PC-3 (cell line): ENCODE data around the gene EFEMP1. TPM values are rescaled to one million over a fixed set of nuclear protein-coding genes. Genes with fewer than 3 reads are reported as not detected.

ENCODE experiments used
- ATAC-seq: fragments of 200-7000 bp; cut with Tn5 transposase; 2 replicates; pipeline ENCODE4 v1.9.1; 2020; ENCODE audit warnings: mild to moderate bottlenecking, moderate library complexity
- BruUV-seq: library from RNA; stranded (reverse); fragments of 400-500 nt; replicated peaks from 2 replicates; lab custom pipeline; 2021; lab: Mats Ljungman, UMichigan
- CTCF ChIA-PET: fragments of 300-600 bp; sonication (Branson Sonifier 250); formaldehyde crosslinking; loops from one replicate; lab custom pipeline; 2022; ENCODE audit warnings: antibody characterized with exemption; lab: Charles Lee
- POLR2A ChIA-PET: fragments of 300-600 bp; sonication (Branson Sonifier 250); formaldehyde crosslinking; loops from one replicate; lab custom pipeline; 2022; ENCODE audit warnings: antibody characterized with exemption; ENCODE audit not compliant: unreplicated experiment; lab: Charles Lee
- DNase-seq: peaks from one replicate; pipeline ENCODE4 v3.0.0-alpha.2; 2015
- H2AFZ ChIP-seq: fragments of 300-600 bp; sonication (generic); 2 replicates; pipeline ENCODE4 v1.6.0; 2016; ENCODE audit warnings: antibody characterized with exemption, low read length
- H3F3A ChIP-seq: fragments of 300-600 bp; sonication (generic); one replicate; pipeline ENCODE4 v1.6.0; 2017; ENCODE audit warnings: antibody characterized with exemption, low read length, control low read depth, mild to moderate bottlenecking; ENCODE audit not compliant: unreplicated experiment
- H3K27ac ChIP-seq: fragments of 300-600 bp; sonication (generic); 2 replicates; pipeline ENCODE4 v1.5.1; 2016; ENCODE audit warnings: mild to moderate bottlenecking, low read length
- H3K27me3 ChIP-seq: fragments of 300-600 bp; sonication (generic); 2 replicates; pipeline ENCODE4 v1.6.1; 2016; ENCODE audit warnings: low read length, mixed read lengths
- H3K36me3 ChIP-seq: fragments of 300-600 bp; sonication (generic); 2 replicates; pipeline ENCODE4 v1.6.1; 2016; ENCODE audit warnings: low read depth, mixed run types, low read length, mixed read lengths
- H3K4me1 ChIP-seq: fragments of 300-600 bp; sonication (generic); 2 replicates; pipeline ENCODE4 v1.5.1; 2016; ENCODE audit warnings: low read length; ENCODE audit not compliant: insufficient read depth
- H3K4me2 ChIP-seq: fragments of 300-600 bp; sonication (generic); 2 replicates; pipeline ENCODE4 v1.6.0; 2016; ENCODE audit warnings: low read length
- H3K4me3 ChIP-seq: fragments of 300-600 bp; sonication (generic); 2 replicates; pipeline ENCODE4 v1.5.1; 2016; ENCODE audit warnings: mild to moderate bottlenecking, low read length, mixed read lengths
- H3K79me2 ChIP-seq: fragments of 300-600 bp; sonication (generic); 2 replicates; pipeline ENCODE4 v1.6.1; 2017; ENCODE audit warnings: low read length, mixed read lengths
- H3K9ac ChIP-seq: fragments of 300-600 bp; sonication (generic); 2 replicates; pipeline ENCODE4 v1.6.0; 2016; ENCODE audit warnings: mild to moderate bottlenecking, low read length
- H3K9me2 ChIP-seq: fragments of 300-600 bp; sonication (generic); replicated peaks from 2 replicates; pipeline ENCODE4 v1.6.1; 2016; ENCODE audit warnings: mixed run types, low read length, mixed read lengths
- H3K9me3 ChIP-seq: fragments of 300-600 bp; sonication (generic); 2 replicates; pipeline ENCODE4 v1.6.1; 2016; ENCODE audit warnings: low read length, mixed read lengths
- H4K20me1 ChIP-seq: fragments of 300-600 bp; sonication (generic); 2 replicates; pipeline ENCODE4 v1.6.1; 2016; ENCODE audit warnings: low read length, mixed read lengths
- EZH2 ChIP-seq: fragments of 300-600 bp; sonication (generic); IDR thresholded peaks from one replicate; pipeline ENCODE4 v1.6.1; 2017; ENCODE audit warnings: antibody characterized with exemption, mild to moderate bottlenecking, low read length; ENCODE audit not compliant: unreplicated experiment
- EZH2phosphoT487 ChIP-seq: fragments of 300-600 bp; sonication (generic); IDR thresholded peaks from 2 replicates; pipeline ENCODE4 v1.6.1; 2018; ENCODE audit warnings: mild to moderate bottlenecking, antibody characterized with exemption, low read length, borderline replicate concordance
- intact Hi-C: fragments of 100-400 bp; cut with micrococcal nuclease; formaldehyde crosslinking; loops from 2 replicates; pipeline ENCODE4 v1.9.0; 2023
- total RNA-seq: library from RNA; depleted of rRNA; stranded (reverse); fragments of >200 nt; gene quantifications from 2 replicates; pipeline ENCODE4 v1.2.3, GENCODE V29; 2014
- TF ChIP-seq, protein P1 (sequence below): fragments of 300-600 bp; sonication (generic); conservative IDR thresholded peaks from 2 replicates; pipeline ENCODE4 v1.5.1; 2017; ENCODE audit warnings: antibody characterized with exemption, low read depth, mild to moderate bottlenecking, low read length

EFEMP1 gene
- total RNA-seq, 1 experiment from 2014 or later: 59.6 TPM

DNA sequence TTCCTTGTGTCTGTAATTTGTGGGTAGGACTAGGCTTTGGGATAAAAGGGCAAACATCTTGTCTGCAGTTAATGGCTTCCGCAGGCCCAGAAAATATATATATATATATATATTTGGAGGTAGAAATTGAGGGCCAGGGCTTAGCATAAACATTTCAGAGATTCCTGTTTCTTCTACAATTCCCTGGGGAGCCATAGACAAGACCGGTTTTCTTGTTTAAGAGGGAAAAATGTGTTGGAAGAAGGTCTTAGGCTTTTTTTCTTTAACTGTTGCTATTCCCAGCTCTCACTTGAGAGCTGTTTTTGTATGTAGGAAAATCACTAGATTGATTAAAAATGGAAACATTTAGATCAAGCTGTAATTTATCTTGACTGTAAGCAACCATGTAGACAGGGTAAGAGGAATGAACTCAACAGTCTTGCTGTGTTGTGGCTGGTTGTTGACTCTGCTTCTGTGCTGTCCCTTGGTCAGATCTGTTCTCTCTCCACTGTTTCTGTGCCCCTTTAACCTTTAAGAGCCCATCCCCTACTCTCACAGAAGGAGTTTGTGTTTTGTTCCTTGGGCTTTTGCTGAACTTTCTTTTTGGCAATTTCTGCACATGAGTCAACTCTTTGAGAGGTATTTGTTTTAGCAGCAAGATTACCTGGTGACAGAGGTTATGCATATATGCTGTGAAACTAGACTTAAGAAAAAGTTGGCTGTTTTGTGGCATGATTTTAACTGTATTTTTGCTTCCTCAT is 58.3 kb downstream of the EFEMP1 start:
- H3K27ac ChIP-seq: peak overlapping the region; percentile 17; the same call in 1 of the 2 replicates

DNA sequence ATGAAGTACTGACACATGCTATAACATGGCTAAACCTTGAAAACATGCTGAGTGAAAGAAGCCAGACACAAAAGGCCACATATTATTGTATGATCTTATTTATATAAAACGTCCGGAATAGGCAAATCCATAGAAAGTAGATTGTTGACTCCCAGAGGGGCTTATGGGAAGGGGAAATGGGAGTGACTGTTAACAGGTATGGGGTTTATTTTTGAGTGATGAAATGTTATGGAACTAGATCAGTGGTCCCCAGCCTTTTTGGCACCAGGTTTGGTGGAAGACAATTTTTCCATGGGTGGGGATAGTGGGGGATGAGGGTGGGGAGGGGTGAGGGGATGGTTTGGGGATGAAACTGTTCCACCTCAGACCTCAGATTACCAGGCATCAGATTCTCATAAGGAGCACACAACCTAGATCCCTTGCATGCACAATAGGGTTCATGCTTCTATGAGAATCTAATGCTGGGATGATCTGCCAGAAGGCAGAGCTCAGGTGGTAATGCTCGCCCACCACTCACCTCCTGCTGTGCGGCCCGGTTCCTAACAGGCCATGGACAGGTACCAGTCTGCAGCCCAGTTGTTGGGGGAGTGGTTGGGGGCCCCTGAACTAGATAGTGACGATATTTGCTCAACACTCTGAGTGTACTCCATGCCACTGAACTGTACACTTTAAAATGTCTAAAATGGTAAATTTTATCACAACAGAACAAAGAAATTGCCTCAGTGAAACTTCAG is 59.1 kb downstream of the EFEMP1 start:
- Histone ChIP-seq H3K4me3 (no peak overlapping the region), H2AFZ (no peak overlapping the region), H3K27me3 (no peaks in the 10 kb centered on the region), H4K20me1 (no peaks in the 10 kb centered on the region), H3K36me3 (no peaks in the 10 kb centered on the region), H3K4me1 (peaks cover 25% of the 10 kb centered on the region), H3K9me3 (no peaks in the 10 kb centered on the region), H3F3A (no peaks in the 10 kb centered on the region), H3K79me2 (no peaks in the 10 kb centered on the region), H3K9me2 (no peaks in the 10 kb centered on the region), H3K4me2 (no peak overlapping the region), H3K27ac (no peak overlapping the region), H3K9ac (no peak overlapping the region)
- CTCF ChIA-PET: no interaction called here
- TF ChIP-seq EZH2phosphoT487 (no peak), EZH2 (no peak)
- TF ChIP-seq, protein P1, sequence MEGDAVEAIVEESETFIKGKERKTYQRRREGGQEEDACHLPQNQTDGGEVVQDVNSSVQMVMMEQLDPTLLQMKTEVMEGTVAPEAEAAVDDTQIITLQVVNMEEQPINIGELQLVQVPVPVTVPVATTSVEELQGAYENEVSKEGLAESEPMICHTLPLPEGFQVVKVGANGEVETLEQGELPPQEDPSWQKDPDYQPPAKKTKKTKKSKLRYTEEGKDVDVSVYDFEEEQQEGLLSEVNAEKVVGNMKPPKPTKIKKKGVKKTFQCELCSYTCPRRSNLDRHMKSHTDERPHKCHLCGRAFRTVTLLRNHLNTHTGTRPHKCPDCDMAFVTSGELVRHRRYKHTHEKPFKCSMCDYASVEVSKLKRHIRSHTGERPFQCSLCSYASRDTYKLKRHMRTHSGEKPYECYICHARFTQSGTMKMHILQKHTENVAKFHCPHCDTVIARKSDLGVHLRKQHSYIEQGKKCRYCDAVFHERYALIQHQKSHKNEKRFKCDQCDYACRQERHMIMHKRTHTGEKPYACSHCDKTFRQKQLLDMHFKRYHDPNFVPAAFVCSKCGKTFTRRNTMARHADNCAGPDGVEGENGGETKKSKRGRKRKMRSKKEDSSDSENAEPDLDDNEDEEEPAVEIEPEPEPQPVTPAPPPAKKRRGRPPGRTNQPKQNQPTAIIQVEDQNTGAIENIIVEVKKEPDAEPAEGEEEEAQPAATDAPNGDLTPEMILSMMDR: no peak
- BruUV-seq: no TSS peak
- ATAC-seq: no peak
- POLR2A ChIA-PET: no interaction called here
- no peak for DNase-seq
- intact Hi-C loops: no loop called here

More for the DNA sequence above, 58.3 kb downstream of the EFEMP1 start:
- no peaks in the 10 kb centered on the region for H3K79me2 ChIP-seq
- ChIA-PET CTCF (no interaction called here), POLR2A (no interaction called here)
- H3K27me3 ChIP-seq: no peaks in the 10 kb centered on the region
- H3K36me3 ChIP-seq: no peaks in the 10 kb centered on the region
- H3K9me3 ChIP-seq: no peaks in the 10 kb centered on the region
- H3K9me2 ChIP-seq: no peaks in the 10 kb centered on the region
- H4K20me1 ChIP-seq: no peaks in the 10 kb centered on the region
- ATAC-seq (peak; percentile 18; the same call in 1 of the 2 replicates), DNase-seq (peak; percentile 59)
- BruUV-seq: no TSS peak
- H3K4me2 ChIP-seq: no peak overlapping the region
- H3K4me3 ChIP-seq: no peak overlapping the region
- H3F3A ChIP-seq: no peaks in the 10 kb centered on the region
- H3K9ac ChIP-seq: no peak overlapping the region
- peaks cover 25% of the 10 kb centered on the region for H3K4me1 ChIP-seq
- H2AFZ ChIP-seq: no peak overlapping the region
- intact Hi-C loops: no loop called here
- TF ChIP-seq, protein P1: no peak
- TF ChIP-seq EZH2phosphoT487 (no peak), EZH2 (no peak)
